Endothelial cell (in vitro differentiated cells): Measurements from ENCODE around the gene CD274. TPM values are rescaled to one million over a fixed set of nuclear protein-coding genes. Genes with fewer than 3 reads are reported as not detected.
"Not testable (repeated sequence)": the region's sequence is repeated elsewhere in the genome, so short reads cannot be mapped to it uniquely, and the experiment has no call there.

ENCODE experiments used
- DNase-seq: peaks from one replicate; pipeline ENCODE4 v3.0.0; 2021; ENCODE audit warnings: low spot score
- H3K27ac Mint-ChIP-seq: one replicate; pipeline ENCODE4 v1.8.0; 2021; ENCODE audit warnings: mixed read lengths, inconsistent platforms; ENCODE audit not compliant: unreplicated experiment
- H3K27me3 Mint-ChIP-seq: one replicate; pipeline ENCODE4 v1.8.0; 2021; ENCODE audit warnings: mild to moderate bottlenecking, moderate library complexity, mixed read lengths, inconsistent platforms; ENCODE audit not compliant: unreplicated experiment
- H3K36me3 Mint-ChIP-seq: one replicate; pipeline ENCODE4 v1.8.0; 2021; ENCODE audit warnings: mild to moderate bottlenecking, low read depth, mixed read lengths, inconsistent platforms; ENCODE audit not compliant: unreplicated experiment
- H3K4me1 Mint-ChIP-seq: one replicate; pipeline ENCODE4 v1.8.0; 2021; ENCODE audit warnings: mild to moderate bottlenecking, mixed read lengths, inconsistent platforms; ENCODE audit not compliant: unreplicated experiment
- H3K4me3 Mint-ChIP-seq: one replicate; pipeline ENCODE4 v1.8.0; 2021; ENCODE audit warnings: mild to moderate bottlenecking, mixed read lengths, inconsistent platforms; ENCODE audit not compliant: unreplicated experiment
- H3K9me3 Mint-ChIP-seq: one replicate; pipeline ENCODE4 v1.8.0; 2021; ENCODE audit warnings: mixed read lengths, inconsistent platforms; ENCODE audit not compliant: unreplicated experiment
- CTCF ChIP-seq: fragments of 200-600 bp; sonication (generic); IDR thresholded peaks from one replicate; pipeline ENCODE4 v1.5.0; 2021; ENCODE audit warnings: antibody characterized with exemption; ENCODE audit not compliant: unreplicated experiment
- total RNA-seq: library from RNA; stranded (reverse); fragmentation: NEBNext Ultra II Directional; extraction: Animal tissue kit (Norgen Biotek cat#: 25700); gene quantifications from one replicate; pipeline ENCODE4 v1.2.1, GENCODE V29; 2021; ENCODE audit not compliant: unreplicated experiment

The CD274 gene
- total RNA-seq, 1 donor from 2014 or later = 0.56 TPM

GRCh38 chr9:5428172-5428571, 22.2 kb upstream of the CD274 start:
- Mint-ChIP-seq H3K36me3 (peaks cover 9% of the 10 kb centered on the region), H3K9me3 (peaks cover 4% of the 10 kb centered on the region), H3K27ac (no peak overlapping the region), H3K4me1 (no peaks in the 10 kb centered on the region), H3K4me3 (no peak overlapping the region), H3K27me3 (no peaks in the 10 kb centered on the region)
- DNase-seq = no peak
- TF ChIP-seq CTCF = no peak

DNA sequence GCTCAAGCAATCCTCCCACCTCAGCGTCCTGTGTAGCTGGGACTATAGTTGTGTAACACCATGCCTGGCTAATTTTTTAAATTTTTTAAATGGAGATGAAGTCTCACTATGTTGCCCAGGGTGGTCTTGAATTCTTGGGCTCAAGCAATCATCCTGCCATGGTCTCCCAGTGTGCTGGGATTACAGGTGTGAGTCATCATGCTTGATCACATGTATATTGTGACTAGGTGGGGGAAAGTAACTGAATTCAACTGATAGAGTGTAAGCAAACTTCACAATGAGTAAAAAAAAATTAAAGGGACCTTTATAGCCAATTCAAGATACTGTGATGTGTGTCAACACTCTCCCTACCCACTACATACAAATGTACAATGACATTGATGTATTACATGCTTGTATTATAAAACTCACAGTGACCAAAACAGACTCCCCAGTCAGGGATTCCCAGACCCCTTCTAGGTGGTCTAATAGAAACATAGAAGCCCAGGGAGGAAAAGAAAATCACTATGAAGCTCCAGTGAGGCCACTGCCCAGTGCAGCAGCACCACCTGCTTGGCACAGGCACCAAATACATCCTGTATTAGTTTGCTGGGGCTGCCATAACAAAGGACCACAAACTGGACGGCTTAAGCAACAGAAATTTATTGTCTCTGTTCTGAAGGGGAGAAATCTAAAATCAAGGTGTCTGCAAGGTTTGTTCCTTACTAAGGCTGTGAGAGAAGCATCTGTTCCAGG, 21.4 kb upstream of the CD274 start:
- H3K27me3 Mint-ChIP-seq = no peaks in the 10 kb centered on the region
- H3K4me1 Mint-ChIP-seq = no peaks in the 10 kb centered on the region
- H3K27ac Mint-ChIP-seq = no peak overlapping the region
- H3K9me3 Mint-ChIP-seq = peaks cover 4% of the 10 kb centered on the region
- H3K4me3 Mint-ChIP-seq = no peak overlapping the region
- TF ChIP-seq CTCF = no peak
- no peak for DNase-seq
- peaks cover 12% of the 10 kb centered on the region for H3K36me3 Mint-ChIP-seq

GRCh38 chr9:5429873-5430564, 20.3 kb upstream of the CD274 start:
- Mint-ChIP-seq H3K27me3 (no peaks in the 10 kb centered on the region), H3K9me3 (peaks cover 4% of the 10 kb centered on the region), H3K27ac (no peak overlapping the region), H3K36me3 (peaks cover 13% of the 10 kb centered on the region), H3K4me3 (no peak overlapping the region), H3K4me1 (no peaks in the 10 kb centered on the region)
- no peak for DNase-seq
- TF ChIP-seq CTCF = no peak

GRCh38 chr9:5430912-5431311, 19.4 kb upstream of the CD274 start:
- Mint-ChIP-seq H3K9me3 (peaks cover 9% of the 10 kb centered on the region), H3K27me3 (peaks cover 3% of the 10 kb centered on the region), H3K36me3 (peaks cover 19% of the 10 kb centered on the region), H3K27ac (no peak overlapping the region), H3K4me1 (no peaks in the 10 kb centered on the region), H3K4me3 (no peak overlapping the region)
- DNase-seq = no peak
- TF ChIP-seq CTCF = no peak

DNA sequence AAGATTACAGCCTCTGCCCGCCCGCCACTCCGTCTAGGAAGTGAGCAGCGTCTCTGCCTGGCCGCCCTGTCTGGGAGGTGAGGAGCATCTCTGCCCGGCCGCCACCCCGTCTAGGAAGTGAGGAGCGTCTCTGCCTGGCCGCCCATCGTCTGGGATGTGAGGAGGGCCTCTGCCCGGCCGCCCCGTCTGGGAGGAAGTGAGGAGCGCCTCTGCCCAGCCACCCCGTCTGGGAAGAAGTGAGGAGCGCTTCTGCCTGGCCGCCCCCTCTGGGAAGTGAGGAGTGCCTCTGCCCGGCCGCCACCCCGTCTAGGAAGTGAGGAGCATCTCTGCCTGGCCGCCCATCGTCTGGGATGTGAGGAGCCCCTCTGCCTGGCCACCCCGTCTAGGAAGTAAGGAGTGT, 17.5 kb upstream of the CD274 start:
- not testable (repeated sequence) for H3K27ac Mint-ChIP-seq, H3K9me3 Mint-ChIP-seq, DNase-seq, H3K27me3 Mint-ChIP-seq, H3K4me3 Mint-ChIP-seq
- Mint-ChIP-seq H3K36me3 (peaks cover 19% of the 10 kb centered on the region), H3K4me1 (peaks cover 12% of the 10 kb centered on the region)

- H3K4me1 Mint-ChIP-seq = peaks cover 12% of the 10 kb centered on the region
- not testable (repeated sequence) for H3K9me3 Mint-ChIP-seq, H3K27ac Mint-ChIP-seq, DNase-seq, H3K27me3 Mint-ChIP-seq, H3K4me3 Mint-ChIP-seq
- peaks cover 19% of the 10 kb centered on the region for H3K36me3 Mint-ChIP-seq
These were observed 17.0 kb upstream of the CD274 start for GRCh38 chr9:5433328-5433727.

- DNase-seq, H3K27me3 Mint-ChIP-seq, H3K27ac Mint-ChIP-seq, H3K9me3 Mint-ChIP-seq, H3K4me3 Mint-ChIP-seq: not testable (repeated sequence)
- peaks cover 19% of the 10 kb centered on the region for H3K36me3 Mint-ChIP-seq
- H3K4me1 Mint-ChIP-seq = peaks cover 12% of the 10 kb centered on the region
These were observed 16.2 kb upstream of the CD274 start for GRCh38 chr9:5433841-5434810.
